HFF-Myc (cell line): ENCODE data around the gene KIAA1671.

Experiments used
- DNase-seq: peaks from one replicate; pipeline ENCODE4 v3.0.0-alpha.2; 2011; ENCODE audit warnings: low read depth; ENCODE audit errors: extremely low read depth
- H3K4me3 ChIP-seq: replicated peaks from 2 replicates; pipeline ENCODE4 v1.5.1; 2011; ENCODE audit warnings: low read depth, mild to moderate bottlenecking, control low read depth, low read length
- CTCF ChIP-seq: IDR thresholded peaks from 2 replicates; pipeline ENCODE4 v1.5.1; 2012; ENCODE audit warnings: mild to moderate bottlenecking, low read depth, low read length, control low read depth; ENCODE audit errors: missing control alignments

Gene KIAA1671

GRCh38 chr22:24984122-24984521 lies 31.6 kb downstream of the KIAA1671 start:
- no peak for TF ChIP-seq CTCF
- DNase-seq, result no peak
- H3K4me3 ChIP-seq, result no peak overlapping the region

GRCh38 chr22:24985826-24986214 lies 33.3 kb downstream of the KIAA1671 start:
- no peak for DNase-seq
- TF ChIP-seq CTCF, result no peak
- no peak overlapping the region for H3K4me3 ChIP-seq

- TF ChIP-seq CTCF, result no peak
- DNase-seq, result no peak
- H3K4me3 ChIP-seq, result no peak overlapping the region
Observed at GRCh38 chr22:24986816-24987215, 34.3 kb downstream of the KIAA1671 start.

GRCh38 chr22:24989135-24989534 lies 36.6 kb downstream of the KIAA1671 start:
- no peak for TF ChIP-seq CTCF
- no peak overlapping the region for H3K4me3 ChIP-seq
- DNase-seq, result no peak

- no peak for TF ChIP-seq CTCF
- H3K4me3 ChIP-seq, result no peak overlapping the region
- no peak for DNase-seq
Observed at GRCh38 chr22:24989541-24989951, 37.0 kb downstream of the KIAA1671 start.

GRCh38 chr22:24990344-24990905 lies 37.9 kb downstream of the KIAA1671 start:
- no peak for DNase-seq
- no peak overlapping the region for H3K4me3 ChIP-seq
- TF ChIP-seq CTCF, result no peak

- H3K4me3 ChIP-seq, result no peak overlapping the region
- no peak for TF ChIP-seq CTCF
Observed at GRCh38 chr22:24992946-24993345, 40.4 kb downstream of the KIAA1671 start.

More at GRCh38 chr22:24992946-24993345, 40.4 kb downstream of the KIAA1671 start:
- no peak for DNase-seq
